Neural cell (in vitro differentiated cells): ENCODE results near the gene SULT1A2.

Experiments used
- EZH2 ChIP-seq: fragments of 200-600, 300-800 bp; shearing (Covaris generic), sonication (generic); IDR thresholded peaks from 2 replicates; pipeline ENCODE4 v1.6.1; 2014; ENCODE audit warnings: antibody characterized with exemption, low read length, borderline replicate concordance, mild to moderate bottlenecking; ENCODE audit not compliant: insufficient read depth, poor library complexity, severe bottlenecking
- POLR2AphosphoS5 ChIP-seq: IDR thresholded peaks from 2 replicates; pipeline ENCODE4 v1.6.1; 2012
- TF ChIP-seq, protein P1 (sequence below): fragments of 450-650 bp; IDR thresholded peaks from 2 replicates; pipeline ENCODE4 v1.5.1; 2014; ENCODE audit warnings: antibody characterized with exemption, mild to moderate bottlenecking, moderate library complexity; ENCODE audit not compliant: poor library complexity, severe bottlenecking

DNA sequence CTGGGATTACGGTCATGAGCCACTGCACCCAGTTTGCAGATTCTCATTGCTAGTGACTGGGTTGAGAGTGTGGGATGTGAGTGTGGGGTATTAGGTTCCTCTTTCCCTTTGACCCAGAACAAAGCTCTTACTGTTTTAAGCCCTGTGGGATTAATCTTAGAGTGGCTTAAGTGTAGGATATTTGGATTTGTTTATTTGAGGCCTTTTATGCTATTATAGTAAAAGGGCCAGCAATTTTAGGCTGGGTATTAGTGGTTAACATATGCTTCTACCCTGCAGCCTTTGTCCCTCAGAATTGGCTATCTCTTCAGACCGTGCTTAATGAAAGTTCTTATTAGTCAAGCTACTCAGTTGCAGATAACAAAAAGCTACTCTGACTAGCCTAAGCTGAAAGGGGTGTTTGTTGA lies 39.9 kb downstream of the SULT1A2 start:
- TF ChIP-seq EZH2 (no peak), POLR2AphosphoS5 (no peak)
- TF ChIP-seq, protein P1, sequence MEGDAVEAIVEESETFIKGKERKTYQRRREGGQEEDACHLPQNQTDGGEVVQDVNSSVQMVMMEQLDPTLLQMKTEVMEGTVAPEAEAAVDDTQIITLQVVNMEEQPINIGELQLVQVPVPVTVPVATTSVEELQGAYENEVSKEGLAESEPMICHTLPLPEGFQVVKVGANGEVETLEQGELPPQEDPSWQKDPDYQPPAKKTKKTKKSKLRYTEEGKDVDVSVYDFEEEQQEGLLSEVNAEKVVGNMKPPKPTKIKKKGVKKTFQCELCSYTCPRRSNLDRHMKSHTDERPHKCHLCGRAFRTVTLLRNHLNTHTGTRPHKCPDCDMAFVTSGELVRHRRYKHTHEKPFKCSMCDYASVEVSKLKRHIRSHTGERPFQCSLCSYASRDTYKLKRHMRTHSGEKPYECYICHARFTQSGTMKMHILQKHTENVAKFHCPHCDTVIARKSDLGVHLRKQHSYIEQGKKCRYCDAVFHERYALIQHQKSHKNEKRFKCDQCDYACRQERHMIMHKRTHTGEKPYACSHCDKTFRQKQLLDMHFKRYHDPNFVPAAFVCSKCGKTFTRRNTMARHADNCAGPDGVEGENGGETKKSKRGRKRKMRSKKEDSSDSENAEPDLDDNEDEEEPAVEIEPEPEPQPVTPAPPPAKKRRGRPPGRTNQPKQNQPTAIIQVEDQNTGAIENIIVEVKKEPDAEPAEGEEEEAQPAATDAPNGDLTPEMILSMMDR, result no peak
